Thoracic aorta (tissue), 2 donors: ENCODE measurements around the gene DGCR2. TPM values are rescaled to one million over a fixed set of nuclear protein-coding genes. Genes with fewer than 3 reads are reported as not detected.

Source experiments
- ATAC-seq: fragments of 150-250 bp; one replicate; pipeline ENCODE4 v1.8.0; 2017; ENCODE audit warnings: low read depth; ENCODE audit not compliant: insufficient number of reproducible peaks, low FRiP score
- DNase-seq: peaks from one replicate; pipeline ENCODE4 v3.0.0-alpha.2; 2020; ENCODE audit warnings: low spot score
- H3K27ac ChIP-seq, 2 donors: fragments of 200-600 bp; sonication (generic); 1 replicate in 1 of 2; 2 replicates in 1 of 2; pipeline ENCODE4 v1.5.1; 2016; ENCODE audit warnings: mild to moderate bottlenecking in 2 of 2, moderate library complexity in 2 of 2
- H3K27me3 ChIP-seq: fragments of 200-600 bp; sonication (generic); replicated peaks from 2 replicates; pipeline ENCODE4 v1.6.0; 2016; ENCODE audit warnings: mild to moderate bottlenecking; ENCODE audit not compliant: insufficient read depth
- H3K36me3 ChIP-seq: fragments of 200-600 bp; sonication (generic); one replicate; pipeline ENCODE4 v1.5.1; 2016
- H3K4me1 ChIP-seq, 2 donors: fragments of 200-600 bp; sonication (generic); 1 replicate in 1 of 2; 2 replicates in 1 of 2; pipeline versions ENCODE4 v1.5.1 to v1.6.0; 2016; ENCODE audit warnings: low read depth in 2 of 2, mild to moderate bottlenecking in 1 of 2; ENCODE audit not compliant: control insufficient read depth in 1 of 2
- H3K4me3 ChIP-seq: fragments of 200-600 bp; sonication (generic); 2 replicates; pipeline ENCODE4 v1.5.1; 2016; ENCODE audit warnings: mild to moderate bottlenecking
- H3K9me3 ChIP-seq: fragments of 200-600 bp; sonication (generic); 2 replicates; pipeline ENCODE4 v1.5.1; 2016
- CTCF ChIP-seq: fragments of 200-600 bp; sonication (generic); IDR thresholded peaks from one replicate; pipeline ENCODE4 v1.5.1; 2019; ENCODE audit warnings: antibody characterized with exemption
- total RNA-seq, 2 donors: library from RNA; depleted of rRNA; stranded (reverse); fragments of >200 nt; gene quantifications; one replicate each; pipeline versions ENCODE4 v1.1.0 to v1.2.3, GENCODE V29; 2016

DGCR2 gene
- total RNA-seq, 2 donors from 2014 or later: 42.1 to 105 TPM

- Histone ChIP-seq H3K27ac (no peak overlapping the region), H3K27me3 (no peaks in the 10 kb centered on the region), H3K36me3 (no peaks in the 10 kb centered on the region), H3K9me3 (no peaks in the 10 kb centered on the region), H3K4me3 (no peak overlapping the region), H3K4me1 (peaks cover 21 to 56% of the 10 kb centered on the region in 2 donors)
- no peak for DNase-seq
- no peak for TF ChIP-seq CTCF
- no peak for ATAC-seq
Observed at GRCh38 chr22:19114984-19115552, 7.1 kb downstream of the DGCR2 start.

DNA sequence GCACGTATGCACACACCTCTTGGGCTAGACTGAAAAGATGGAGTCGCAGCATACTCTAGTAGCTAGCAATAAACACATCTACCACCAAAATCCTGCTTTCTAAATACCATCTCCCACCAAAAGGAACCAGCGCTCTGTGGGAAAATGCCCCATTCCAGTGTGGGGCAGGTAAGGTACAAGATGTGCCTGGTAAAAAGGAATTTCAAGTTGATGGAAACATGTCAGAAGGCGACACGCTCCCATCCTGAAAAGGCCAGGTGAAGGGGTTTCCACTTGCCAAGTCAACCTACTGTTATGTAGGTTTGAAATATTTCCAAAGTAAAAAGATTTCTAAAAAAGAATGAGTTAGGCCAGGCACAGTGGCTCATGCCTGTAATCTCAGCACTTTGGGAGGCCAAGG is 8.8 kb downstream of the DGCR2 start:
- Histone ChIP-seq H3K9me3 (no peaks in the 10 kb centered on the region), H3K27me3 (no peaks in the 10 kb centered on the region), H3K4me3 (no peak overlapping the region), H3K27ac (no peak overlapping the region), H3K4me1 (peaks cover 25 to 55% of the 10 kb centered on the region in 2 donors), H3K36me3 (no peaks in the 10 kb centered on the region)
- no peak for ATAC-seq
- no peak for TF ChIP-seq CTCF
- no peak for DNase-seq

GRCh38 chr22:19111584-19111983 is 10.6 kb downstream of the DGCR2 start:
- Histone ChIP-seq H3K36me3 (no peaks in the 10 kb centered on the region), H3K4me3 (no peak overlapping the region), H3K4me1 (peaks cover 19 to 43% of the 10 kb centered on the region in 2 donors), H3K27me3 (no peaks in the 10 kb centered on the region), H3K9me3 (no peaks in the 10 kb centered on the region), H3K27ac (no peak overlapping the region)
- DNase-seq (no peak), ATAC-seq (no peak)
- TF ChIP-seq CTCF: no peak

GRCh38 chr22:19111140-19111539 is 11.1 kb downstream of the DGCR2 start:
- no peaks in the 10 kb centered on the region for H3K27me3 ChIP-seq
- H3K9me3 ChIP-seq: no peaks in the 10 kb centered on the region
- no peak overlapping the region for H3K27ac ChIP-seq
- DNase-seq (no peak), ATAC-seq (no peak)
- TF ChIP-seq CTCF: no peak
- no peaks in the 10 kb centered on the region for H3K36me3 ChIP-seq
- H3K4me3 ChIP-seq: no peak overlapping the region
- H3K4me1 ChIP-seq: peaks cover 21 to 43% of the 10 kb centered on the region in 2 donors

- Histone ChIP-seq H3K9me3 (no peaks in the 10 kb centered on the region), H3K4me1 (peaks cover 22 to 40% of the 10 kb centered on the region in 2 donors), H3K27ac (no peak overlapping the region), H3K4me3 (no peak overlapping the region), H3K27me3 (no peaks in the 10 kb centered on the region), H3K36me3 (no peaks in the 10 kb centered on the region)
- no peak for DNase-seq
- TF ChIP-seq CTCF: no peak
- ATAC-seq: no peak
Observed at GRCh38 chr22:19110646-19111045, 11.6 kb downstream of the DGCR2 start.
